Tibial nerve (tissue), 3 donors: ENCODE data around the gene FILIP1.

Experiments
- CTCF ChIP-seq, 5 experiments: fragments of 200-600 bp in 3 of 5; fragments of 450-650 bp in 2 of 5; sonication (generic) in 3 of 5; IDR thresholded peaks; one replicate each; pipeline ENCODE4 v1.5.1; 2016 to 2019; ENCODE audit warnings: antibody characterized with exemption in 5 of 5, mild to moderate bottlenecking in 3 of 5, moderate library complexity in 2 of 5
- POLR2A ChIP-seq, 2 donors: fragments of 450-650 bp; IDR thresholded peaks; one replicate each; pipeline ENCODE4 v1.6.1; 2017; ENCODE audit warnings: antibody characterized with exemption in 2 of 2, mild to moderate bottlenecking in 2 of 2, moderate library complexity in 2 of 2

GRCh38 chr6:75291744-75292143, 201.9 kb downstream of the FILIP1 start:
- TF ChIP-seq CTCF (IDR thresholded peaks at IDR 0.05), result no peak
- TF ChIP-seq POLR2A (IDR thresholded peaks at IDR 0.05), result no peak
